IgD-negative memory B cell (primary cell): ENCODE measurements around the gene PDE4D. TPM values are rescaled to one million over a fixed set of nuclear protein-coding genes. Genes with fewer than 3 reads are reported as not detected.

Source experiments
- H3K27ac Mint-ChIP-seq, 3 donors: one replicate each; pipeline ENCODE4 v1.8.0; 2020 to 2022; ENCODE audit warnings: mild to moderate bottlenecking in 3 of 3, mixed read lengths in 3 of 3, moderate library complexity in 1 of 3
- H3K27me3 Mint-ChIP-seq: one replicate; pipeline ENCODE4 v1.8.0; 2021; ENCODE audit warnings: mixed read lengths
- H3K36me3 Mint-ChIP-seq: one replicate; pipeline ENCODE4 v1.8.0; 2020; ENCODE audit warnings: mild to moderate bottlenecking, mixed read lengths
- H3K4me1 Mint-ChIP-seq, 3 donors: one replicate each; pipeline ENCODE4 v1.8.0; 2020 to 2022; ENCODE audit warnings: mixed read lengths in 3 of 3, mild to moderate bottlenecking in 1 of 3
- H3K4me3 Mint-ChIP-seq, 4 donors: one replicate each; pipeline ENCODE4 v1.8.0; 2020 to 2022; ENCODE audit warnings: mild to moderate bottlenecking in 4 of 4, mixed read lengths in 4 of 4, moderate library complexity in 3 of 4
- H3K9me3 Mint-ChIP-seq, 3 donors: one replicate each; pipeline ENCODE4 v1.8.0; 2020 to 2021; ENCODE audit warnings: mixed read lengths in 3 of 3, mild to moderate bottlenecking in 1 of 3
- polyA plus RNA-seq: library from polyadenylated mRNA; unstranded; fragments of 300-500 nt; fragmentation: Illumina TruSeq; gene quantifications from one replicate; pipeline ENCODE4 v1.2.3, GENCODE V29; 2021

PDE4D gene
- polyA plus RNA-seq, 1 donor from 2014 or later: 18.8 TPM

DNA sequence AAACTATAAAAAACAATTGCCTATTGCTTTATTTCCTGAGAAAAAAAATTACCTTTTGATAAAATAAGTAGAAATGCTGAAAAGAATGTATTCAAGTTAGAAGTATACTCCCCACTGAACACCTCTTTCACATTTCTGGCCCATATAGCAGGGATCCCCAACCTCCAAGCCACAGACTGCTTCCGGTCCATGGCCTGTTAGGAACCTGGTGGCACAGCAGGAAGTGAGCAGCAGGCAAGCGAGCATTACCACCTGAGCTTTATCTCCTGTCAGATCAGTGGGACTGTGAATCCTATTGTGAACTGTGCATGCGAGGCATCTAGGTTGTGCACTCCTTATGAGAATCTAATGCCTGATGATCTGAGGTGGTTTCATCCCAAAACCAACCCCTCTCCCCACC lies 746.8 kb downstream of the PDE4D start:
- no peak overlapping the region for H3K27ac Mint-ChIP-seq
- peaks cover 0 to 3% (median 2%) of the 10 kb centered on the region in 3 donors for H3K4me1 Mint-ChIP-seq

DNA sequence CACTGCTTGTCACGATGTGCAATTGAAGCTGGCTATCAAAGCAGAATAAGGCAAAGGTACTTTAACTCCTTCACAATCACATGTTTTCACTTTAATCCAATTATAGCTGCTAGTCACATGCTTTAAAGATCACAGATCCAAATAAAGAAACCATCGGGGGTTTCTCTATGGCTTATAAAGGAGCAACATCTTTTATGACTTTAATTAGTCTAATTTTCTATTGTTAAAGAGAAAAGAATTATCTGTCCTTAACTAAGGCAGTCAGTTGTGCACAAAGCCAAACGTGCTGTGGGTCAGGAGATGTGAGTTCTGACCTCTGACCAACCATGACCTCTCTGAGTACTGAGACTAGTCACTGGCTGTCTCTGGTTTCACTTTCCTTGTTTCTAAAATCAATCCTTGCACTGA lies 749.6 kb downstream of the PDE4D start:
- Mint-ChIP-seq H3K9me3 (peaks cover 0 to 1% (median 0%) of the 10 kb centered on the region in 3 donors), H3K27me3 (peaks cover 2% of the 10 kb centered on the region), H3K36me3 (peaks cover 6% of the 10 kb centered on the region), H3K4me1 (peaks cover 0 to 3% (median 2%) of the 10 kb centered on the region in 3 donors), H3K27ac (no peak overlapping the region), H3K4me3 (no peak overlapping the region)

More for the DNA sequence above, 746.8 kb downstream of the PDE4D start:
- Mint-ChIP-seq H3K27me3 (peaks cover 2% of the 10 kb centered on the region), H3K4me3 (no peak overlapping the region), H3K9me3 (peaks cover 0 to 1% (median 0%) of the 10 kb centered on the region in 3 donors), H3K36me3 (peaks cover 8% of the 10 kb centered on the region)

DNA sequence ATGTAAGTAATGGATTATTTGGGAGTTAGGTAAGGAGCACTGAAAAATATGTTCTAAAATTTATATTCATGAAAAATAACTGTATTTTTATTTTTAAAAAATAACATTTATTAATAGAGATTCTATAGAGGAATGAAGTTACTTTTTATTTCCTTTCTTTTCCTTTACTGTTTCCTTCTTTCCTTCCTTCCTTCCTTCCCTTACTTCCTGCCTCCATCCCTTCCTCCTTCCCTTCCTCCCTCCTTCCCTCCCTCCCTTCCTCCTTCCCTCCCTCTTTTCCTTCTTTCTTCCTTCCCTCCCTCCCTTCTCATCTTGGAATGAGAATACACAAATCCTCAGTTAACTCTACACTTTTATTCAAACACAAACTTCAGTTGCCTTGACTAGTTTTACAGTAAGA lies 750.6 kb downstream of the PDE4D start:
- Mint-ChIP-seq H3K27me3 (peaks cover 2% of the 10 kb centered on the region), H3K4me3 (no peak overlapping the region), H3K27ac (no peak overlapping the region), H3K9me3 (peaks cover 0 to 1% (median 0%) of the 10 kb centered on the region in 3 donors), H3K36me3 (peaks cover 7% of the 10 kb centered on the region), H3K4me1 (peaks cover 0 to 3% (median 1%) of the 10 kb centered on the region in 3 donors)

DNA sequence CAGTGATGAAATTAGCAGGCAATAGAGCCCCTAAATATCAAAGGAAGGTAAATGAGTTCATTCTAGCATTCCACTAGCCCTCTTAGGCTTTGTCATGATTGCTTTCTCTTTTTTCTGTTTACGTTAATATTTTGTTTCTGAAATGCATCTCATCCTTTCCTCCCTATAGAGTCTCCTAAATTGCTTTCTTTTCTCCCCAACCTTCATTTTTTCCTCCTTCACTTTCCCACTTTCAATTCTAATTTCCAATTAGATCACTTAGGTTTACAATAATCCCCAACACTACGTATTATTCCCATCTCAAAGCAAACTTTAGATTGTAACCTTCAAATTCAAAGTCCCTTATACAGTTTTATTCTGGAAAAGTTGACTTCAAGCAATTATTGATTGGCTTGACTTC lies 751.4 kb downstream of the PDE4D start:
- Mint-ChIP-seq H3K4me3 (no peak overlapping the region), H3K9me3 (peaks cover 0 to 1% (median 0%) of the 10 kb centered on the region in 3 donors), H3K36me3 (peaks cover 5% of the 10 kb centered on the region), H3K4me1 (peaks cover 0 to 3% (median 1%) of the 10 kb centered on the region in 3 donors), H3K27ac (no peak overlapping the region), H3K27me3 (peaks cover 2% of the 10 kb centered on the region)

DNA sequence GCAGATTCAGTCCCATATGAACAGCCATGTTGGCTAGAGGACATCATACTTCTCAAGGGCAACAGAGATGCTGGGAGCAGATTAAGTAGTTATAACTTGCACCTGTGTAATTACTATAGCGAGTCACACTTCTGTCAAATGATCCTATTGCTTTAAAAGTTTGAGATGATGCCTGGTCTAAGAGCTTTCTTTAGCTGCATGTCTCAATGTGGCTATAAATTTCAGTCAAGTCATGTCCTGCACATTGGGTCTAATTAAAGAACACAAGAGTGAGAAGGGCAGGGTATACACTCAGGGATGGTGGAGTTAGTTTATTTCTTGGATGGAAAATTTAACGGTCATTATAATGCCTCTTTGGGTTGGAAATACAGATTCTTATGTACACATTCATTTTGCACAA lies 753.4 kb downstream of the PDE4D start:
- no peak overlapping the region for H3K27ac Mint-ChIP-seq
- peaks cover 5% of the 10 kb centered on the region for H3K36me3 Mint-ChIP-seq

DNA sequence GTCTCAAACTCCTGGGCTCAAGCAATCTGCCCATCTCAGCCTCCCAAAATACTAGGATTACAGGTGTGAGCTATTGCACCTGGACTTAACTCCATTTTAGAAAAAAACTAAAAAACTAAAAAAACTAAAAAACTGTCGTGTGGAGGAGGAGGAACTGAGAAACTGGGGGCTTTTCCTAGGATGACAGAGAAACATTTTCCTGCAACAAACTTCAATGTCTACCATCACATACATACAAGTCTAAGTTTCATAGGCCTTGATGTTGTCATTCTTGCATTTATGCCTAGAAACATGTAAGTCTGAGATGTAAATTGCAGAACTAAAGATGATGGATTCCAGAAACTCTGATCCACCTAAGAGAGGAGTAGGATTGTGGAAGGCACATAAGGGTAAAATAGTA lies 753.8 kb downstream of the PDE4D start:
- H3K4me1 Mint-ChIP-seq: peaks cover 0 to 1% (median 0%) of the 10 kb centered on the region in 3 donors
- peaks cover 5% of the 10 kb centered on the region for H3K36me3 Mint-ChIP-seq
- H3K27ac Mint-ChIP-seq: no peak overlapping the region
- peaks cover 2% of the 10 kb centered on the region for H3K27me3 Mint-ChIP-seq
- H3K9me3 Mint-ChIP-seq: peaks cover 0 to 1% (median 0%) of the 10 kb centered on the region in 3 donors
- no peak overlapping the region for H3K4me3 Mint-ChIP-seq

More for the DNA sequence above, 753.4 kb downstream of the PDE4D start:
- H3K4me1 Mint-ChIP-seq: peaks cover 0 to 1% (median 0%) of the 10 kb centered on the region in 3 donors
- peaks cover 2% of the 10 kb centered on the region for H3K27me3 Mint-ChIP-seq
- no peak overlapping the region for H3K4me3 Mint-ChIP-seq
- H3K9me3 Mint-ChIP-seq: peaks cover 0 to 1% (median 0%) of the 10 kb centered on the region in 3 donors

DNA sequence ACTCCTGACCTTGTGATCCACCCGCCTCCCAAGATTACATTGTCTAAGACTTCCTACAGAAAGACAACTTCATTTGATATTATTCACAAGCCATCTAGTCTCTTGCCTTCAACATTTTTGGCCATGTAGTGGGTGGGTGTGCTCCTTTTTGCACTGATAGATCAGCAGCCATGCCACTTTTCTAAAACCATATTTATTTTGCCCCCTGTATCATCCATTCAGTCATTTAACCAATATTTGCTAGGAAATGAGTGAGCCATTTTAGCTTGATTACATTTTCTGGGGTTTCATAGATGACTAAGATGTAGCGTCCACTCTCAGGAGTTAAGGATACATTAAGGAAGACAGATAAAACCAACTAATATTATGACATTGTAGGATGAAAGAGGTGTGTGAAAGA lies 755.0 kb downstream of the PDE4D start:
- H3K27ac Mint-ChIP-seq: no peak overlapping the region
- H3K4me3 Mint-ChIP-seq: no peak overlapping the region
- peaks cover 0 to 5% (median 0%) of the 10 kb centered on the region in 3 donors for H3K4me1 Mint-ChIP-seq
- peaks cover 5% of the 10 kb centered on the region for H3K36me3 Mint-ChIP-seq
- H3K27me3 Mint-ChIP-seq: peaks cover 2% of the 10 kb centered on the region
- peaks cover 0 to 1% (median 0%) of the 10 kb centered on the region in 3 donors for H3K9me3 Mint-ChIP-seq

DNA sequence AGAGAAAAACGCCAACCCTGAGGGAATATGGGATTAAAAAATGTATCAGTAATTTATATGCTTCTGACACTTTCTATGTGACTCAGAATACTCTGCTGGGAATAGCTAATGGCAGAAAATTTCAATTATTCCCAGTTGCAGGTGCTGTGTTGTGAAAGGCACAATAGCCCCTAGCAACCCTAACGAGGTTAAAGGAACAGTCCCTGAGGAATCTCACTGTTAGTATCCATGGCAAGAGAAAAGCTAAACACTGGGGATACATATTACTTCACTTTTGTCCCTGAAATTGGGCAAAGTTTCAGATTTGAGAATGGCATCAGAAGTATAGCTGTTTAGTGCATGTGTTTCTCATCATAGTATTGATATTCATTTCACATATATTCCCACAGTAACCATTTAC lies 755.7 kb downstream of the PDE4D start:
- H3K27me3 Mint-ChIP-seq: peaks cover 2% of the 10 kb centered on the region
- H3K4me3 Mint-ChIP-seq: no peak overlapping the region
- H3K4me1 Mint-ChIP-seq: peaks cover 0 to 5% (median 0%) of the 10 kb centered on the region in 3 donors
- peaks cover 0 to 1% (median 0%) of the 10 kb centered on the region in 3 donors for H3K9me3 Mint-ChIP-seq
- peaks cover 2% of the 10 kb centered on the region for H3K36me3 Mint-ChIP-seq
- H3K27ac Mint-ChIP-seq: no peak overlapping the region

DNA sequence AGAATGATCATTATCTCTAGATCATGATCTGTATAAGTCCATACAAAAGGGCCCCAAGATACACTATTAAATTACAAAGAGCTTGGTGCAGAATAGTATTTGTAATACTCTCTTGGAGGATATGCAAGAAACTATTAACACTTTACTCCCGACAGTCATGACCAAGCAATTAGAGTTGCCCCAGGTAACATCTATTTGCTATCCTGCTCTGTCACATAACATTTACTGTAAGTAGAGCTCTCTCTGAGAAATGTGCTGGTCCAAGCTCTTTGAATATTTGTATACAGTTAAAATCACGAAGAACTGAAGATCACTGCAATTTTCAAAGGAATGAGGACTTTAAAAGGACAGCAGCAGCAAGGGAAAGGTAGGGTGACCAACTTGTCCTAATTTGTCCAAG lies 757.0 kb downstream of the PDE4D start:
- no peaks in the 10 kb centered on the region for H3K27me3 Mint-ChIP-seq
- H3K36me3 Mint-ChIP-seq: peaks cover 2% of the 10 kb centered on the region
- H3K4me1 Mint-ChIP-seq: peaks cover 0 to 5% (median 0%) of the 10 kb centered on the region in 3 donors
- no peaks in the 10 kb centered on the region for H3K9me3 Mint-ChIP-seq
- no peak overlapping the region for H3K27ac Mint-ChIP-seq
- H3K4me3 Mint-ChIP-seq: no peak overlapping the region

DNA sequence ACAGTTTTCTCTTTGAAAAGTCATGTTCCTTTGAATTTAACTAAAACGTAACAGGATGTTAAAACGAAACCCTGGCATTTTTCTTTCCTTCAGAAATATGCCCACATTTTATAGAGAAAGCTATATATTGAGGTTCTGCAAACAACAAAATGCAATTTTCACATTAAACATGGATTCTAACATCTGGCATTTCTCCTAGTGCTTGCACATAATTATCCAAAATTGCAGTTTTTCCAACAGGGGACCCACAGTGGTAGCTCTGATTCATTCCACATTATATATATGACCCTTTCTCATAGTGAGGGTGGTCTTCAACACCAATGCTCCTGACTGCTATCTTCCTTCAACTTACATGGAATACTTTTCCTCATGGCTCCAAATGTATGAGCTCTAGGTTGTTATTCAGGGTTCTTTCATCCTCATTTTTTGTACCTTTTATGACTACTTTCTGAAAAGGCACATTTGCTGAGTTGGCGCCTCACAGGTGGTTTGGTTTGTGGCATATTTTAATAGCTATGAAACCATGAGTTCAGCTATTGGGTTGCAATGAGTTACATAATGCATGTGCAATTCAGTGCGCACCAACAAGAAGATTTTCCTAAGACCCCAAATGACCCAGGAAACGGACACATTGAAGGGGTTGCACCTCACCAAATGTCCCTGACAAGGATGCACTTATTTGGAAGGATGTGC lies 758.9 kb downstream of the PDE4D start:
- Mint-ChIP-seq H3K27ac (no peak overlapping the region), H3K36me3 (peaks cover 2% of the 10 kb centered on the region), H3K9me3 (no peaks in the 10 kb centered on the region), H3K4me3 (no peak overlapping the region), H3K4me1 (peaks cover 0 to 6% (median 0%) of the 10 kb centered on the region in 3 donors), H3K27me3 (no peaks in the 10 kb centered on the region)

DNA sequence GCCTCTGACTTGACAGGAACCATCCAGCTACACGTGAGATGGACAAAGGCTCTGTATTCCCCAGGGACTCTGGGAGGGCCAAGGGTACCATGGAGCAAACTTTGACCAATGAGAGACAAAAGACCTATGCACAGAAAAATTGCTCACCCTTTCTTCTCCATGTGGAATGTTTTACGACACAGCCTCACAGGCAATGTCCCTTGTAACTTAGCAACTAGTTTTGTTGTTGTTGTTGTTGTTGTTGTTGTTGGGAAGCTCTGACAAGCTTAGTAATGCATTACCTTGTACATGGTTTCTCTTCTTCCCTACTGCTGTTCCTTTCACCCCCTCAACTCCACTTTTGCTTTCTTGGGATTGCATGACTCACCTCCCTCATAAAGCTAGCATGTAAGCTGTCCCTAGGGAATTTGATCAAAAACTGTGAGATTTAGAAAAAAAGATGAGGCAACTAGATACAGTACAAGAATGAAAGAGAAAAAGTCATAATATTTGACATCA lies 759.7 kb downstream of the PDE4D start:
- Mint-ChIP-seq H3K9me3 (no peaks in the 10 kb centered on the region), H3K4me3 (no peak overlapping the region), H3K4me1 (peaks cover 0 to 6% (median 0%) of the 10 kb centered on the region in 3 donors), H3K27ac (no peak overlapping the region), H3K36me3 (peaks cover 1% of the 10 kb centered on the region), H3K27me3 (no peaks in the 10 kb centered on the region)

DNA sequence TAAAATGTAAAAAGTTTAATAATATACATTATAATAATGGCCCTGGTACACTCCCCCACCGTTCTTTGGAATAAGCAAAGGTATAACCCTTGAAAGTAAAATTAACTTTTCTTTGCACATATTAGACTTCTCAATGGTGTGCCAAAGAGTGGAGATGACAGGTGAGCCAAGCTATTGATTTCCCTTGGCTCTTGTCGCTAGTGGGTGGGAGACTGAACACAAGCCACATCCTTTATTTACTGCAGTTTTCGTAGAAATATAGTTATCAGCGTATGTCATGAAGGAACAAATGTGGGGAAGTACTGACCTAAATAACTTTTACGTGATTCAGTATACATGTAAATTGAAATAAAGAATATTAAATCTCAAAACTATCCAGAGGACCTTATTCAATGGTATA lies 761.4 kb downstream of the PDE4D start:
- H3K27me3 Mint-ChIP-seq: no peaks in the 10 kb centered on the region
- peaks cover 0 to 8% (median 0%) of the 10 kb centered on the region in 3 donors for H3K4me1 Mint-ChIP-seq
- H3K4me3 Mint-ChIP-seq: no peak overlapping the region
- H3K27ac Mint-ChIP-seq: no peak overlapping the region
- H3K36me3 Mint-ChIP-seq: no peaks in the 10 kb centered on the region
- H3K9me3 Mint-ChIP-seq: no peaks in the 10 kb centered on the region

DNA sequence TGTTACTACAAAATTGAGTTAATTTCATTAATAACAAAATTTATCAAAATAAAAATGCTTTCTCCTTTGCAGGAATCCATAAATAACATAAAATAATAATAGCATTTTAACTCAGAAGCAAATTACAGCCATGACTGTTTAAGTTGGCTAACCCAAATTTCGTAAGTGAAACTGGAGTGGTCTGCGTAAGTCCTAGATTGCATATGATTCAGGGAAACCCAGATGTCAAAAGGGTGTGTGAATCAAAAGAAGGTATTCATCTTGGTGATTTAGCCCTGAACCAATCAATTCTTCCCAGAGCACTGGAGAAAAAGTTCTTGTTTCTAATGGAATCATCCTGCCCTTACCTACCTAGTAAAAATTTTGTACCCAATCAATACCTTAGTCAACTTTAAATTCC lies 763.1 kb downstream of the PDE4D start:
- Mint-ChIP-seq H3K27ac (no peak overlapping the region), H3K36me3 (no peaks in the 10 kb centered on the region), H3K4me1 (peaks cover 0 to 8% (median 3%) of the 10 kb centered on the region in 3 donors), H3K4me3 (no peak overlapping the region), H3K27me3 (no peaks in the 10 kb centered on the region), H3K9me3 (no peaks in the 10 kb centered on the region)

DNA sequence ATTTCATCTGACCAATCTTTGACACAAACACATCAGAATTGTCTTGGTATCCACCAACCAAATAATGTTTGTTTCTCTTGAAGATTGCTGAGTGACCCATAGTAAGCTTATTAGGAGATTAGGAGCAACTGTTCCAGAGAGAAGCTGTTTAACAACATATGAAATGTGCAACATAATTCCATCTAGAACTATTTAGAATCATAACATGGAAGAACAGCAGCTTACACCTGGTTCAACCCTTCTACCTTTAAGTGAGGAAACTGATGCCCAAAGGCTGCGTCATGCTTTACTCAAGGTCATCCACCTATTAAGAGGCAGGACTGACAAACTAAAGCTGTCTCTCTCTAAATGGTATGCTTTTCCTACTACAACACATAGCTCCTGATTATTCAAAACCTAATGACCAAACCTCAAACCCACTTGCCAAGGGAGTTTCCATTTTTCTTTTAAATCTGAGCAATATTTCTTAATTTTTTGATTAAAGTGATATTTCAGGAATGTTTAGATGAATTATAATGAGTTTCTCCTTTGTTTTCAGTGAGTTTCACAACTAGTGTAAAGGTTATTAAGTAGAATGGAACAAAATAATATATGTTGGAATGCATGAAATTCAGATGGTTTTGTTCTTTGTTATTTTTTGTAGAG lies 764.8 kb downstream of the PDE4D start:
- Mint-ChIP-seq H3K27me3 (no peaks in the 10 kb centered on the region), H3K4me3 (no peak overlapping the region), H3K27ac (no peak overlapping the region), H3K9me3 (no peaks in the 10 kb centered on the region), H3K36me3 (no peaks in the 10 kb centered on the region), H3K4me1 (peaks cover 0 to 5% (median 3%) of the 10 kb centered on the region in 3 donors)

DNA sequence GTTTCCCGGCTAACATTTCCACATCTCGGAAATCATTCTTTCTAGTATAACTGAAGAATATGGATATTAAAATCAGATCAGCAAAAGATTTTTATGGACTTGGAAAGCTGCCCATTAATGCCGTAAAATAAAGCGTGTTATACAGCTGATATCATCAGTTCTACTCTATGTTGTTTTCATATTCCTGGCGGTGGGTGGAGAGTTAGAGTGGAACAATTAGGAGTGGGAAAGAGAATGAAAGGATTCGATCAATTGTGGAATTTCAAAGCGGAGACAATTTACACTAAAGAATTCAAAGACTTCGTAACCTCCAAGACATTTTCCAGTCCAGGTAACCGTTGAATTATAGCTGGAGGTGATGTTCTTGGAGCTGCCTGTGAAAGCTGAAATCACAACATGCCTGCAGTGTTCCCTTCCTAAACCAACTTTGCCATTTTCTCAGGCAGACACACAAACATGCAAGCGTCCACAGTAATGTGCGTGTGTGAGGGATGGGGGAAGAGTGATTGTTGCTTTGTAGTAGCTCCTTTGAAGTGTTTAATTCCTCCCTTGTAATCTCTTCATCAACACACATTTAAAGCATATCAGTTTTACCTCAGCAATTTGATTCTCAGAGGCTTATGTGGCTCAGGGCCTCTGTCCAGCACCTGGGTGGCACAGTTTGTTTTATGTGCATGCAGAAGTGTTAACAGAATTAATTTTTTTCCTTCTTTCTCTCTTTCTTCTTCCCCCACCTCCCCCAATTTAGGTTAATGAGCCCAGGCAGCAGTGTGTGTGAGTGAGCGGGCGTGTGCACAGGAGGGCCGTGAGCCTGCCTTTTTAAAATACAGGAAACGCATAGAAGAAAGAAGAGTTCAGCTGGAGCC lies 766.6 kb downstream of the PDE4D start:
- H3K27ac Mint-ChIP-seq: no peak overlapping the region
- no peak overlapping the region for H3K4me3 Mint-ChIP-seq
- H3K27me3 Mint-ChIP-seq: no peaks in the 10 kb centered on the region

More for the DNA sequence above, 766.6 kb downstream of the PDE4D start:
- peaks cover 2% of the 10 kb centered on the region for H3K36me3 Mint-ChIP-seq
- peaks cover 0 to 5% (median 5%) of the 10 kb centered on the region in 3 donors for H3K4me1 Mint-ChIP-seq
- no peaks in the 10 kb centered on the region for H3K9me3 Mint-ChIP-seq
